Muscle of leg (tissue), 11 donors: Measurements from ENCODE around the gene TMEM8B. TPM values are rescaled to one million over a fixed set of nuclear protein-coding genes. Genes with fewer than 3 reads are reported as not detected.
A peak's percentile ranks its signal among the peaks of the same experiment; 100 is the strongest.
"Not testable (repeated sequence)": the region's sequence is repeated elsewhere in the genome, so short reads cannot be mapped to it uniquely, and the experiment has no call there.

Experiments used
- DNase-seq: peaks from one replicate; pipeline ENCODE4 v3.0.0; 2013
- H3K27ac ChIP-seq: one replicate; pipeline ENCODE4 v1.5.1; 2013; ENCODE audit warnings: mild to moderate bottlenecking, low read length, control low read depth
- H3K27me3 ChIP-seq: one replicate; pipeline ENCODE4 v1.6.1; 2013; ENCODE audit warnings: low read length; ENCODE audit not compliant: control insufficient read depth, insufficient read depth
- H3K36me3 ChIP-seq: one replicate; pipeline ENCODE4 v1.6.1; 2013; ENCODE audit warnings: low read length; ENCODE audit not compliant: control insufficient read depth, insufficient read depth
- H3K4me1 ChIP-seq: one replicate; pipeline ENCODE4 v1.6.1; 2013; ENCODE audit warnings: low read length; ENCODE audit not compliant: control insufficient read depth, insufficient read depth
- H3K4me3 ChIP-seq: one replicate; pipeline ENCODE4 v1.5.1; 2013; ENCODE audit warnings: low read length, control low read depth
- H3K9me3 ChIP-seq: replicated peaks from 2 replicates; pipeline ENCODE4 v1.6.1; 2013; ENCODE audit warnings: low read depth, low read length; ENCODE audit not compliant: control insufficient read depth
- WGBS: methylation state at CpG from one replicate; pipeline ENCODE4 v1.1.5; 2013; ENCODE audit warnings: missing lambda C conversion rate; ENCODE audit not compliant: insufficient coverage; 5-methylcytosine and 5-hydroxymethylcytosine counted together
- polyA plus RNA-seq, 8 donors: library from polyadenylated mRNA; unstranded; fragments of 120-200 nt; gene quantifications; one replicate each; pipeline versions ENCODE4 v1.2.1 to v1.2.3, GENCODE V29; 2013; ENCODE audit warnings: inconsistent platforms in 1 of 8, low replicate concordance in 1 of 8; ENCODE audit not compliant: insufficient read length in 8 of 8, insufficient read depth in 1 of 8
- total RNA-seq: library from RNA; stranded (reverse); fragments of 120-200 nt; gene quantifications from one replicate; pipeline ENCODE4 v1.2.4, GENCODE V29; 2013

Gene TMEM8B
- total and polyA plus RNA-seq, 9 donors, result 5.1 to 22.3 (median 17.9) TPM

DNA sequence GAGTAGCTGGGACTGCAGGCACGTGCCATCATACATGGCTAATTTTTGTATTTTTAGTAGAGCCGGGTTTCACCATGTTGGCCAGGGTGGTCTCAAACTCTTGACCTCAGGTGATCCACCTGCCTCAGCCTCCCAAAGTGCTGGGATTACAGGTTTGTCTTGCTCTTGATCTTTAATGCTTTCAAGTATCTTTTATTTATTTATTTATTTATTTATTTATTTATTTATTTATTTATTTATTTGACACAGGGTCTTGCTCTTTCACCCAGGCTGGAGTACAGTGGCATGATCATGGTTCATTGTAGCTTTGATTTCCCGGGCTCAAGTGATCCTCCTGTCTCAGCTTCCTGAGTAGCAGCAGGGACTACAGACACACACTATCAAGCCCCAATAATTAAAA lies 55.9 kb downstream of the TMEM8B start:
- H3K36me3 ChIP-seq, H3K27ac ChIP-seq, H3K4me3 ChIP-seq, H3K4me1 ChIP-seq, DNase-seq, H3K9me3 ChIP-seq, H3K27me3 ChIP-seq: not testable (repeated sequence)
- WGBS, result no CpG with 5 or more reads among the region's 3 CpGs

DNA sequence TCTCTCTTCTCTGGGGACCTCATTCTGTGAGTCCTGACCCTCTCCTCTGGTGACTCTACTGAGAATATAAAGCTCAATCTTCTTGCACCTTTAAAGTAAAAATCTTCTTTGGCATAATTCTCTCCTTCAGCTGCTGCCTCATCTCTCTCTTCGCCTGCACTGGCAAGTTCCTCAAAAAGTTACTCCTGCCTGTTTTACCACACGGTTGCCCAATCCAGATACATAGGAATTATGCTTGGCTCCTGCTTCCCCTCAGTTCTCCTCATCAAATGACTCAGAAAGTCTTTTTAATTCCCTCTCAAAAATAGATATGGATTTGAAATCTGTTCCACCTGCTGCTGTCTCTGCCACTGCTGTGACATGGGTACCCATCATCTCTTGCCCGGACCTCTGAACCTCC lies 62.6 kb downstream of the TMEM8B start:
- no peaks in the 10 kb centered on the region for H3K9me3 ChIP-seq
- 64% methylated on average over 2 of the region's 3 CpGs for WGBS
- DNase-seq, result no peak

DNA sequence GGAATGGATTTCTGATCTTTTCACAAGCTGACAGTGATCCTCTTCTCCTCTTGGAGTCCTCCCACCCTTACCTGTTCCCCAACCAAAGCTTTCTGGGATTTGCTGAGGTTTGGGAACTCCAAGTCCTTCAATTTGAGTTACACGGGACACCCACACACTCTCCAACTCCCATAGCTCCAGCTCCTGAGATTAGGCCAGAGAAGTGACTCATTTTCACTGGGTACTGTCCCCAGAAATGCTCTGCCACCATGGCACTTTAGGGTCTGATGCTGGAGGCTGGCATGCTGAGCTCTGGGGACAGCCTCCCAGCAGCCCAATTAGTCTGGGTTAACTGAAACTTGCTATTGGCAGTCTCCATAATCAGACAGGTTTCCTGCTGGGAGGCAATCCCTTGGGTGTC lies 63.0 kb downstream of the TMEM8B start:
- H3K27me3 ChIP-seq, result peaks cover 14% of the 10 kb centered on the region
- 60% methylated on average over 1 of the region's 1 CpG for WGBS
- H3K9me3 ChIP-seq, result no peaks in the 10 kb centered on the region
- no peak for DNase-seq
- no peaks in the 10 kb centered on the region for H3K36me3 ChIP-seq
- H3K4me3 ChIP-seq, result no peak overlapping the region
- no peaks in the 10 kb centered on the region for H3K4me1 ChIP-seq
- no peak overlapping the region for H3K27ac ChIP-seq

More for the DNA sequence above, 62.6 kb downstream of the TMEM8B start:
- Histone ChIP-seq H3K27me3 (peaks cover 14% of the 10 kb centered on the region), H3K27ac (no peak overlapping the region), H3K4me1 (no peaks in the 10 kb centered on the region), H3K36me3 (no peaks in the 10 kb centered on the region), H3K4me3 (no peak overlapping the region)

DNA sequence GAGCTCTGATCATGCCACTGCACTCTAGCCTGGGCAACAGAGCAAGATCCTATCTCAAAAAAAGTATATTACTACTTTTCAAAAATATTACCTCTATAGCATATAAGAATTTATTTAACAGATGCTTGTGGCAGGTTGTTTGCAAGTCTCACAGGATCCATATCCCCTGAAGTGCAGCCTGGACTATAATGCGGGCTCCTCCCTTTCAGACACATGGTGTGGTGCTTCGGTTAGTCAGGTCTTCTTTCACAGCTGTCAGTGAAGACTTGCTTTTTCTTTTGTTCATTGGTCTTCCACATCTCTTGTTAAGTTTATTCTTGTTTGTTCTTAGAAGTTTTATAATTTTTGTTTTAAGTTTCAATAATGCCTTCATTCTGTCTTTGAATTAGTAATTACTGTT lies 67.5 kb downstream of the TMEM8B start:
- Histone ChIP-seq H3K36me3 (no peaks in the 10 kb centered on the region), H3K27ac (no peak overlapping the region), H3K9me3 (no peaks in the 10 kb centered on the region), H3K27me3 (peaks cover 10% of the 10 kb centered on the region), H3K4me1 (no peaks in the 10 kb centered on the region), H3K4me3 (no peak overlapping the region)
- no peak for DNase-seq
- WGBS, result no CpG with 5 or more reads among the region's 2 CpGs

DNA sequence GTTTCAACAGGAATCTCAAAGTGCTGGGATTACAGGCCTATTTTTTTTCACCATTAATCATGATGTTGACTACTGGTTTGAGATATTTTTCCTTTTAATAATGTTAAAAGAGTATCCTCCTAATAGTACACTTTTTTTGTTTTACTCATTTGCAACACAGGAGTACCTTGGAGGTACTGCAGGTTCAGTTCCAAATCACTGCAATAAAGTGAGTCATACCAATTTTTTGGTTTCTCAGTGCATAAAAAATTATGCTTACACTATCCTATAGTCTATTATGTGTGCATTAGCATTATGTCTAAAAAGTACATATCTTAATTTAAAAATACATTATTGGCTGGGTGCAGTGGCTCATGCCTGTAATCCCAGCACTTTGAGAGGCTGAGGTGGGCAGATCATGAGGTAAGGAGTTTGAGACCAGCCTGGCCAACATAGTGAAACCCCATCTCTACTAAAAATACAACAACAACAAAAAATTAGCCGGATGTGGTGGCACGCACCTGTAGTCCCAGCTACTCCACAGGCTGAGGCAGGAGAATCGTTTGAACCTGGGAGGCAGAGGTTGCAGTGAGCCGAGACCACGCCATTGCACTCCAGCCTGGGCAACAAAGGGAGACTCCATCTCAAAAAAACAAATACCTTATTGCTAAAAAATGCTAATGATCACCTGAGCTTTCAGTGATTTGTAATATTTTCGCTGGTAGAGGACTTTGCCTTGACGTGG lies 68.5 kb downstream of the TMEM8B start:
- H3K4me3 ChIP-seq, H3K4me1 ChIP-seq, H3K27ac ChIP-seq, H3K36me3 ChIP-seq, H3K27me3 ChIP-seq, H3K9me3 ChIP-seq, DNase-seq: not testable (repeated sequence)
- WGBS, result no CpG with 5 or more reads among the region's 7 CpGs

DNA sequence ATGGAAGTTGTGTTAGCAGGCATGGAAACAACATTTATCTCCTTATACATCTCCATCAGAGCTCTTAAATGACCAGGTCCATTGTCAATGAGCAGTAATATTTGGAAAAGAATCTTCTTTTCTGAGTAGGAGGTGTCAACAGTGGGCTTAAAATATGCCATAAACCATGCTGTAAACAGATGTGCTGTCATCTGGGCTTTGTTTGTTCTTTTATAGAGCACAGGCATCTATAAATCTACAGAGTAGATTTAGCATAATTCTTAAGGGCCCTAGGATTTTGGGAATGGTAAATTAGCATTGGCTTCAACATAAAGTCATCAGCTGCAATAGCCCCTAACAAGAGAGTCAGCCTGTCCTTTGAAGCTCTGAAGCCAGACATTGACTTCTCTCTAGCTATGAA lies 69.3 kb downstream of the TMEM8B start:
- H3K27me3 ChIP-seq, result peaks cover 2% of the 10 kb centered on the region
- no peak for DNase-seq
- H3K27ac ChIP-seq, result no peak overlapping the region
- no peak overlapping the region for H3K4me3 ChIP-seq
- peaks cover 3% of the 10 kb centered on the region for H3K4me1 ChIP-seq
- H3K9me3 ChIP-seq, result no peaks in the 10 kb centered on the region
- no peaks in the 10 kb centered on the region for H3K36me3 ChIP-seq

DNA sequence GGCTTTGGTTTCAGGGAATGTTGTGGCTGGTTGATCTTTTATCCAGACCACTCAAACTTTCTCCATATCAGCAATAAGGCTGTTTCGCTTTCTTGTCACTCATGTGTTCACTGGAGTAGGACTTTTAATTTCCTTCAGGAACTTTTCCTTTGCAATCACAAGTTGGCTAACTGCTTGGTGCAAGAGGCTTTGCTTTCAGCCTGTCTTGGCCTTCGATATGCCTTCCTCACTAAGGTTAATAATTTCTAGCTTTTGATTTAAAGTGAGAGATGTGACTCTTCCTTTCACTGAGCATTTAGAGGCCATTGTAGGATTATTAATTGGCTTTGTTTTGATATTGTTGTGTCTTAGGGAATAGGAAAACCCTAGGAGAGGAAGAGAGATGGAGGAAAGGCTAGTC lies 70.0 kb downstream of the TMEM8B start:
- DNase-seq, result no peak
- peaks cover 2% of the 10 kb centered on the region for H3K27me3 ChIP-seq
- H3K4me3 ChIP-seq, result no peak overlapping the region
- no peaks in the 10 kb centered on the region for H3K36me3 ChIP-seq
- peaks cover 9% of the 10 kb centered on the region for H3K4me1 ChIP-seq
- no CpG with 5 or more reads among the region's 2 CpGs for WGBS
- no peak overlapping the region for H3K27ac ChIP-seq
- H3K9me3 ChIP-seq, result no peaks in the 10 kb centered on the region

DNA sequence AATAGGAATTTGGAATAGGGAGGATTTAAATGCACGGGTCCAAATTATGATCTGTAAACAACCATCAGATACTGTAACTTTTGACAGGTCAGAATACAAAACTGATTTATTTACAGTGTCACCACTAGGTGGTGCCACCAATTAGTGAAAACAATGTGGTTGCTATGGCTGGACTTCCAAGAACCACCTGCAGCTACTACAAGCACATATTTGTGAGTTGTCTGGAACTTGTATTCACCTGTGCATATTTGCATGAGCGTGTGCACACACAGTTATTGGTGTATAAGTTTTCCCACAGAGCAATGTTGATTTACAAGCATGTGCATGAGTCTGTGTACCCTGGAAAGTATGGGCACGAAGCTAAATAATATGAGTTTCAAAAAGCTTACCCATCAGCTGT lies 74.0 kb downstream of the TMEM8B start:
- Histone ChIP-seq H3K27ac (no peak overlapping the region), H3K36me3 (no peaks in the 10 kb centered on the region), H3K27me3 (no peaks in the 10 kb centered on the region), H3K9me3 (no peaks in the 10 kb centered on the region), H3K4me3 (no peak overlapping the region), H3K4me1 (peaks cover 50% of the 10 kb centered on the region)
- peak; percentile 74 for DNase-seq
- WGBS, result 80% methylated on average over 1 of the region's 3 CpGs

DNA sequence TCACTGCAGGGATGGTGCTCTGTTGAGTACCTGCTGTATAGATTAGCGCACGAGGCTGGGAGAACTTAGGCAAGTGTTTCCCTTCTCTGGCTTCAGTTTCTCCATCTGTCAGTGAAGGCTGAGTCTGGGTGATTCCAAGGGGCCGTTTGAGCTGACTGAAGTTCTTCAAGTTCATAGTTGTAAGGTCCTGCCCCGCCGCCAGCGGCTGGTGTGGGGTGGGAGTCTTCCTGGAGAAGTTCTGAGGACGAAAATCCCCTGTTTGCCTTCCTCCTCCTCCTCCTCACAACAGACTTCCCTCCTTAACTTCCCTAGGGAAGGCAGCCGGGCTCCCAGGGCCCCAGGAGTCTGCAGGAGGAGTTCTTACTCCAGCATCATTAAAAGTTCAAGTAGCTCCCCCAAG lies 75.3 kb downstream of the TMEM8B start:
- peaks cover 63% of the 10 kb centered on the region for H3K4me1 ChIP-seq
- no peak overlapping the region for H3K27ac ChIP-seq
- no peak overlapping the region for H3K4me3 ChIP-seq
- H3K27me3 ChIP-seq, result no peaks in the 10 kb centered on the region
- DNase-seq, result no peak
- no peaks in the 10 kb centered on the region for H3K9me3 ChIP-seq
- WGBS, result 44% methylated on average over 2 of the region's 8 CpGs
- H3K36me3 ChIP-seq, result no peaks in the 10 kb centered on the region

DNA sequence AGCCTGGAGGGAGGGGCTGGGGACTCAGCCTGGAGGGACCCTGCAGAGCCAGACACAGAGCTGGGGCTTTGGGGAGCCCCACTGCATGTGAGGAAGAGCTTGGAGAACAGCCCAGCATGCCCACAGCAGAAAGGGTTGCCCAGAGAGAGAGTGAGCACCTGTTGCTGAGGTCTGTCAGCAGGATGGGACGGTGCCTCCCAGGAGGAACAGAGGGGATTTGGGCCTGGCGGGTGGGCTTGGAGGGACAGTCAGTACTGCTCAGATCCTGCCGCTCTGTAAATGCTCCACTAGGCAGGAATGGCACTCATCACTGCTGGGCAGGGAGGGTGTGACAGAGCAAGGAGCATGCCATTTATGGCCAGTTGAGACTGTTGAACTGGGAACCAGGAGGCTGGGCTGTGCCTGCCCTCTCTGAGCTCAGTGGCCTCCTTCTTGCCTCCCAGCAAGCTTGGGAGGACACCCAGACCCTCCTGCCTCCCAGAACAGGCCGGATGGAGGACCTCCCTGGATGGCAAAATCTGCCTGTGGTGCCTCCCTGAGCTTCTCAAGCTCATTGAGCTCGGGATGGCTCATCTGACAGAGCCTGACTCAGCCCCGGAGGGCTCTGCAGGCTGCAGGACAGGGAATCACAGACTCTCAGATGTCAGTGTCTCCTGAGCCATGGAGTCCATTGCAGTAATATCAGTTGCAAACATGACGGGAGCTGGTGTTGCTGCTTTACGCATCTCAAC lies 76.2 kb downstream of the TMEM8B start:
- peak overlapping the region; percentile 92 for H3K27ac ChIP-seq
- no peaks in the 10 kb centered on the region for H3K27me3 ChIP-seq
- H3K4me1 ChIP-seq, result peaks cover 71% of the 10 kb centered on the region
- no peaks in the 10 kb centered on the region for H3K36me3 ChIP-seq
- WGBS, result 57% methylated on average over 6 of the region's 8 CpGs
- peak; percentile 42 for DNase-seq
- no peak overlapping the region for H3K4me3 ChIP-seq
- no peaks in the 10 kb centered on the region for H3K9me3 ChIP-seq
